AG09319 (cell line): ENCODE data around the gene LAMTOR2.
"Not testable (repeated sequence)": the region's sequence is repeated elsewhere in the genome, so short reads cannot be mapped to it uniquely, and the experiment has no call there.

Experiments
- DNase-seq: peaks from one replicate; pipeline ENCODE4 v3.0.0-alpha.2; 2010; ENCODE audit warnings: low read depth; ENCODE audit errors: extremely low read depth
- TF ChIP-seq, protein P1 (sequence below): IDR thresholded peaks from 2 replicates; pipeline ENCODE4 v1.5.1; 2011; ENCODE audit warnings: low read depth, mild to moderate bottlenecking, inconsistent platforms, low read length, moderate library complexity

Gene LAMTOR2

DNA sequence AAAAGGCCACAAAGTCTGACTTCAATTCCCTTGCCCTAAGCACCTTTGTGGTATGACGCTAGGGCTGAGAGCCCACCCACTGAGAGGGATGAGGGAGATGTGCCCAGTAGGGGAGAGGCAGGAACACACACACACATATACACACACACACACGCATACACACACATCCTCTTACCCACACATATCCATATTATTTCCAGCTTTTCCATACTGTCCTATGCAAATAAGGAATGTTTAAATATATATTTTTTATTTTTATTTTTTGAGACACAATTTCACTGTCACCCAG is 9.4 kb downstream of the LAMTOR2 start:
- TF ChIP-seq, protein P1, sequence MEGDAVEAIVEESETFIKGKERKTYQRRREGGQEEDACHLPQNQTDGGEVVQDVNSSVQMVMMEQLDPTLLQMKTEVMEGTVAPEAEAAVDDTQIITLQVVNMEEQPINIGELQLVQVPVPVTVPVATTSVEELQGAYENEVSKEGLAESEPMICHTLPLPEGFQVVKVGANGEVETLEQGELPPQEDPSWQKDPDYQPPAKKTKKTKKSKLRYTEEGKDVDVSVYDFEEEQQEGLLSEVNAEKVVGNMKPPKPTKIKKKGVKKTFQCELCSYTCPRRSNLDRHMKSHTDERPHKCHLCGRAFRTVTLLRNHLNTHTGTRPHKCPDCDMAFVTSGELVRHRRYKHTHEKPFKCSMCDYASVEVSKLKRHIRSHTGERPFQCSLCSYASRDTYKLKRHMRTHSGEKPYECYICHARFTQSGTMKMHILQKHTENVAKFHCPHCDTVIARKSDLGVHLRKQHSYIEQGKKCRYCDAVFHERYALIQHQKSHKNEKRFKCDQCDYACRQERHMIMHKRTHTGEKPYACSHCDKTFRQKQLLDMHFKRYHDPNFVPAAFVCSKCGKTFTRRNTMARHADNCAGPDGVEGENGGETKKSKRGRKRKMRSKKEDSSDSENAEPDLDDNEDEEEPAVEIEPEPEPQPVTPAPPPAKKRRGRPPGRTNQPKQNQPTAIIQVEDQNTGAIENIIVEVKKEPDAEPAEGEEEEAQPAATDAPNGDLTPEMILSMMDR, result no peak
- no peak for DNase-seq

DNA sequence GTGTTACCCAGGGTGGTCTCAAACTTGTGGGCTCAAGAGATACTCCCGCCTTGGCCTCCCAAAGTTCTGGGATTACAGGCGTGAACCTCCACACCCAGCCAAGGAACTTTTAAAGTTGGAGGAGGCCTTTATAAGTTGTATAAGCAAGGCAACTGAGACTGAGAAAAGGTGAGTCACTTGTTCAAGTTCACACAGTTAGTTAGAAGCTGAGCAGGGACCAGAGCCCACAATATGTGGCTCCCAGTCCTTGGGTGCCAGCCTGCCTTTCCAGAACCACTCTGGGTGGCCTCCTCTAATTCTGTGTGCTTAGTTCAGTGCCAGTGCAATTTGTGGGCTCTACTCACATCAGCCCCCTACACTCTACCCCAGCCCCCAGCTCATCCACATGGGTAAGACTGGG is 10.0 kb downstream of the LAMTOR2 start:
- DNase-seq, result no peak
- TF ChIP-seq, protein P1, result no peak

DNA sequence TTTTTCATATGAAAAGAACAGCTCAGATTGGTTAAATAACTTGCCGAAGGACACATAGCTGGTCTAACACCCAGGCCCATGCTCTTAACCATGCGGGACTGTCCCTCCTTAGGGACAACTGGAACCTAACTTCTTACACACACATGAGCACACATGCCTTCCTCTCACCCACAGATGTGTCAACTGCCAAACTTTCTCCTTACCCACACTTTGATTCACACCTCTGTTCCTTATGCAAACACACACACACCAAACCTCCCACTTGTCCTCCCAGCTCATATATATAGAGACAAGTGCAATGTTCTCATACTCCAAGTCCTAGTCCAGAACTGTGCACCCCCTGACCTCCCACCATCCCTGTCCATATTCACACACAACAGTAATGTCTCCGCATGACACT is 10.6 kb downstream of the LAMTOR2 start:
- no peak for DNase-seq
- TF ChIP-seq, protein P1, result no peak

DNA sequence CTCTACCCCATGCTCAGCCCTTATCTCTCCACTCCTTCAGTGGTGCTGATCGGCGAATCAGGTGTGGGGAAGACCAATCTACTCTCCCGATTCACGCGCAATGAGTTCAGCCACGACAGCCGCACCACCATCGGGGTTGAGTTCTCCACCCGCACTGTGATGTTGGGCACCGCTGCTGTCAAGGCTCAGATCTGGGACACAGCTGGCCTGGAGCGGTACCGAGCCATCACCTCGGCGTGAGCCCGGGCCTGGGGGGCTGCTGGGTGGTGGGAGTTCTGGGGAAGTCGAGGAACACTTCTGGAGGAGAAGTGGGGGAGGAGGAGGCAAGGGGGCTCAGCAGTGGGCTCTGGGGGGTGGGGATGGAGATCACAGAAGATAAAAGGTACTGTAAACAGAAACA is 11.3 kb downstream of the LAMTOR2 start:
- TF ChIP-seq, protein P1, result no peak
- no peak for DNase-seq

DNA sequence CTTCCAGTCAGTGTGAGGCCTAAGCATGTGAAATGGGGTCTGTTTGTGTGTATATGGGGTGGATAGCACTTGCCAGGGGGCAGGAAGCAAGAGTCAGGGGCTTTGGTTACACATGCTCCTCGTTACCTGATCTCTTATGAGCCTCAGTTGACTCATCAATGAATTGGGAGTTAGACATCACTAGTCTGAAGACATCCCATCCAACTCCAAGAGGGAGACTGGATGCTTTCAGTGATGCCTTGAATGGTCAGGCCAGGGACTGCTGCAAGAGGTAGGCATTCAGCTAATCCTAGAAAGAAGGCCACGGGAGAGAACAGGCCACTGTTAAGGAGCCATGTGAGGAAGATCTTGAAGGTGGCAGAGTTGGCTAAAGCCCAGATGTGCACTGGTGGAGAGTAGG is 12.7 kb downstream of the LAMTOR2 start:
- DNase-seq, result no peak
- TF ChIP-seq, protein P1, result no peak

DNA sequence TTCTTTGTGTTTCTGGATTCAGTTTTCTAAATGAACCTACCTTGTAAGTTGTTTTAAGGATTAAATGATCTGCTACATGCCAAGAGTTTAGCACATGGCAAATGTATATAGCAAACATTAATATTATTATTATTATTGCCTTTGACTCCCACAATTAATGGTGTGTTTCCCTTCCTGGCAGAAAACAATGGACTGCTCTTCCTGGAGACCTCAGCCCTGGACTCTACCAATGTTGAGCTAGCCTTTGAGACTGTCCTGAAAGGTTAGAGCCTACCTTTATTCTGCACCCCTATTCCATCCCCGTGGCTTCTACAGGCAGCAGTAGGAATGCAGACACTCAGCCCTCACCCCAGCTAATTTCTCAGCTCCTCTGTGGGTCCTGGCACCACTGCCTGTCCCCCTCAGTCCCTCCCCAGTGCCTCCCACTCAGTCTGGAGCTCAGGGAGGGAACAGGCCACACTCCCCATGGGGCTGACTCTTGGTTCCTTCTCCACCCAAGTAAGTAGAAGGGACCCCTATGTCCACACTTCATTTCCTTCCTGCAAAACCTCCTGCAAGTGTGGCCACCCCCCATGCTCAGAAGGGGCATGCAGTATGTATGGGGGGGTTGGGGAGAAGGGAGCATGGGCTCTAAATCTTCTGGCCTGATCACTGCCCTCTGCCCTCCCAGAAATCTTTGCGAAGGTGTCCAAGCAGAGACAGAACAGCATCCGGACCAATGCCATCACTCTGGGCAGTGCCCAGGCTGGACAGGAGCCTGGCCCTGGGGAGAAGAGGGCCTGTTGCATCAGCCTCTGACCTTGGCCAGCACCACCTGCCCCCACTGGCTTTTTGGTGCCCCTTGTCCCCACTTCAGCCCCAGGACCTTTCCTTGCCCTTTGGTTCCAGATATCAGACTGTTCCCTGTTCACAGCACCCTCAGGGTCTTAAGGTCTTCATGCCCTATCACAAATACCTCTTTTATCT is 15.2 kb downstream of the LAMTOR2 start:
- TF ChIP-seq, protein P1, result no peak
- no peak for DNase-seq

DNA sequence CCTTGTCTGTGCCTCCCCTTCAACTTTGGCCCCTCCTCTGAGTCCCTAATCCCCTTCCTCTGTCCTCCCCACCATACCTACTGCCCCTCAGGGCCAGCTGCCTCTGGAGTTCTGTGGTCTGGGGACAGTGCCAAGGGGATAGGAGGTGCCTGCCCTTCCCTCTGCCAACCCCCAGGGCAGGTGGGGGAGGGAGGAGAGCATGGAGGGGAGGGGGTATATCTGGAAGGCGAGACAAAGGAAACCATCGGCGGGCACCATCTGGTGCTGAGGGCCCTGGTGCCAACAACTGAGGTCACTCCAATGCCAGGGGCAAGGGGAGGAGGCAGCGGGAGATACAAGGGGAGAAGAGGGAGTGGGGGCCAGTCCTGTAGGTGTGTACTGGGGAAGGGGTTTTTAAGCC is 16.0 kb downstream of the LAMTOR2 start:
- DNase-seq, result no peak
- TF ChIP-seq, protein P1, result no peak

DNA sequence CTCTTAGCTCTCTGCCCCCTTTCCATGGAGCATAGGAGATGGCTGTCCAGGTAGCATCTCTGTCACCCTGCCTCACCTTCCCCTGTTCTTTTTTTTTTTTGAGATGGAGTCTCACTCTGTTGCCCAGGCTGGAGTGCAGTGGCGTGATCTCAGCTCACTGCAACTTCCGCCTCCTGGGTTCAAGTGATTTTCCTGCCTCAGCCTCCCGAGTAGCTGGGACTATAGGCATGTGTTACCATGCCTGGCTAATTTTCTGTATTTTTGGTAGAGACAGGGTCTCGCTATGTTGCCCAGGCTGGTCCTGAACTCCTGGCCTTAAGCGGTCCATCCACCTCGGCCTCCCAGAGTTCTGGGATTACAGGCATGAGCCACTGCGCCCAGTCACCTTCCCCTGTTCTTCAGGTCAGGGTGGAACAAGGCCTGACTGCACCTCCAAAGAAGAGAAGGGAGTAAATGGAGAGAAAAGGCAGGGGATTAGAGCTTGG is 16.8 kb downstream of the LAMTOR2 start:
- DNase-seq, result not testable (repeated sequence)
